HEK293 (cell line): ENCODE results near the gene TBXA2R.

Experiments
- KLF8 ChIP-seq: fragments of 450-650 bp; formaldehyde crosslinking; IDR thresholded peaks from 2 replicates; pipeline ENCODE4 v1.5.1; 2016; ENCODE audit warnings: missing biosample characterization, missing genetic modification characterization
- MZF1 ChIP-seq: fragments of 450-650 bp; formaldehyde crosslinking; IDR thresholded peaks from 2 replicates; pipeline ENCODE4 v1.5.1; 2017; ENCODE audit warnings: missing biosample characterization, missing genetic modification characterization, borderline replicate concordance
- REST ChIP-seq: fragments of 450-650 bp; formaldehyde crosslinking; IDR thresholded peaks from 2 replicates; pipeline ENCODE4 v1.5.1; 2016; ENCODE audit warnings: missing biosample characterization, missing genetic modification characterization
- SCRT2 ChIP-seq: fragments of 450-650 bp; formaldehyde crosslinking; IDR thresholded peaks from 2 replicates; pipeline ENCODE4 v1.5.1; 2016; ENCODE audit warnings: missing biosample characterization, missing genetic modification characterization
- TCF7L2 ChIP-seq: IDR thresholded peaks from 2 replicates; pipeline ENCODE4 v1.6.1; 2011; ENCODE audit warnings: low read depth, mild to moderate bottlenecking, inconsistent platforms, low read length, moderate library complexity, borderline replicate concordance
- ZBTB21 ChIP-seq: fragments of 450-650 bp; formaldehyde crosslinking; IDR thresholded peaks from 2 replicates; pipeline ENCODE4 v1.5.1; 2017; ENCODE audit warnings: missing biosample characterization, missing genetic modification characterization
- ZEB2 ChIP-seq: fragments of 450-650 bp; formaldehyde crosslinking; IDR thresholded peaks from 2 replicates; pipeline ENCODE4 v1.5.1; 2016; ENCODE audit warnings: missing biosample characterization, missing genetic modification characterization
- ZFP37 ChIP-seq: fragments of 450-650 bp; formaldehyde crosslinking; IDR thresholded peaks from 2 replicates; pipeline ENCODE4 v1.5.1; 2016; ENCODE audit warnings: missing biosample characterization, missing genetic modification characterization
- ZNF148 ChIP-seq: fragments of 450-650 bp; formaldehyde crosslinking; IDR thresholded peaks from 2 replicates; pipeline ENCODE4 v1.5.0; 2017; ENCODE audit warnings: missing biosample characterization, missing genetic modification characterization, borderline replicate concordance
- ZNF157 ChIP-seq: fragments of 450-650 bp; formaldehyde crosslinking; IDR thresholded peaks from 2 replicates; pipeline ENCODE4 v1.5.1; 2016; ENCODE audit warnings: missing biosample characterization, missing genetic modification characterization
- ZNF169 ChIP-seq: fragments of 450-650 bp; formaldehyde crosslinking; IDR thresholded peaks from 2 replicates; pipeline ENCODE4 v1.5.1; 2016; ENCODE audit warnings: missing biosample characterization, missing genetic modification characterization
- ZNF184 ChIP-seq: fragments of 450-650 bp; IDR thresholded peaks from 2 replicates; pipeline ENCODE4 v1.5.1; 2018; ENCODE audit warnings: missing biosample characterization, mild to moderate bottlenecking, missing genetic modification characterization
- ZNF2 ChIP-seq: fragments of 450-650 bp; formaldehyde crosslinking; IDR thresholded peaks from 2 replicates; pipeline ENCODE4 v1.5.1; 2016; ENCODE audit warnings: missing biosample characterization, missing genetic modification characterization
- ZNF248 ChIP-seq: fragments of 450-650 bp; formaldehyde crosslinking; IDR thresholded peaks from 2 replicates; pipeline ENCODE4 v1.5.1; 2017; ENCODE audit warnings: missing biosample characterization, missing genetic modification characterization
- ZNF362 ChIP-seq: fragments of 450-650 bp; formaldehyde crosslinking; IDR thresholded peaks from 2 replicates; pipeline ENCODE4 v1.5.1; 2016; ENCODE audit warnings: missing biosample characterization, missing genetic modification characterization
- ZNF37A ChIP-seq: fragments of 450-650 bp; IDR thresholded peaks from 2 replicates; pipeline ENCODE4 v1.5.1; 2018; ENCODE audit warnings: missing biosample characterization, missing genetic modification characterization
- ZNF513 ChIP-seq: fragments of 450-650 bp; IDR thresholded peaks from 2 replicates; pipeline ENCODE4 v1.5.1; 2018; ENCODE audit warnings: missing biosample characterization, missing genetic modification characterization
- ZNF549 ChIP-seq: fragments of 450-650 bp; IDR thresholded peaks from 2 replicates; pipeline ENCODE4 v1.5.1; 2018; ENCODE audit warnings: missing biosample characterization, missing genetic modification characterization, mild to moderate bottlenecking, inconsistent platforms, moderate library complexity
- ZNF76 ChIP-seq: fragments of 450-650 bp; formaldehyde crosslinking; IDR thresholded peaks from 2 replicates; pipeline ENCODE4; 2016; ENCODE audit warnings: low read depth, missing biosample characterization, missing genetic modification characterization, borderline replicate concordance
- ZNF777 ChIP-seq: fragments of 450-650 bp; formaldehyde crosslinking; IDR thresholded peaks from 2 replicates; pipeline ENCODE4 v1.5.1; 2017; ENCODE audit warnings: missing biosample characterization, missing genetic modification characterization, borderline replicate concordance
- ZNF785 ChIP-seq: fragments of 450-650 bp; formaldehyde crosslinking; IDR thresholded peaks from 2 replicates; pipeline ENCODE4 v1.5.1; 2016; ENCODE audit warnings: missing biosample characterization, missing genetic modification characterization
- ZSCAN18 ChIP-seq: fragments of 450-650 bp; formaldehyde crosslinking; IDR thresholded peaks from 2 replicates; pipeline ENCODE4 v1.5.1; 2016; ENCODE audit warnings: missing biosample characterization, missing genetic modification characterization
- ZSCAN23 ChIP-seq: fragments of 450-650 bp; formaldehyde crosslinking; IDR thresholded peaks from 2 replicates; pipeline ENCODE4 v1.5.1; 2016; ENCODE audit warnings: missing biosample characterization, missing genetic modification characterization
- TF ChIP-seq, protein P1 (sequence below): fragments of 450-650 bp; formaldehyde crosslinking; optimal IDR thresholded peaks from 2 replicates; pipeline ENCODE3; 2016; ENCODE audit warnings: missing biosample characterization, mild to moderate bottlenecking, missing genetic modification characterization
- TF ChIP-seq, protein P2 (sequence below): fragments of 450-650 bp; formaldehyde crosslinking; IDR thresholded peaks from 2 replicates; pipeline ENCODE4 v1.5.1; 2016; ENCODE audit warnings: missing biosample characterization, missing genetic modification characterization

Gene TBXA2R

DNA sequence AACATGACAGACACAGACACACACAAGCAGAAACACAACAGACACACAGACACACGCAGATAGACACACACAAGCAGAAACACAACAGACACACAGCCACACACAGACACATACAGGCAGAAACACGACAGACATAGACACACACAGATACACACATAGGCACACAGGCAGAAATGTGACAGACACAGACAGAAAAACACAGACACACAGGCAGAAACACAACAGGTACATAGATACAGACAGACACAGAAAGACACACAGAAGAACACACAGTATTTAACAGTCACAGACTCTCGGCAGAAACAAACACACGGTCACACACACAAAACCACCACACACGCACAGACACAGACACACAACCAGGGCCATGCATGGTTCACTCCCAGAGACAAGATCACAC, 905 bp downstream of the TBXA2R start (continued):
- TF ChIP-seq ZNF777 (tag by site-specific recombination) = no peak
- no peak for TF ChIP-seq TCF7L2
- peak; percentile 69 for TF ChIP-seq SCRT2 (tag by site-specific recombination)
- TF ChIP-seq, protein P1, sequence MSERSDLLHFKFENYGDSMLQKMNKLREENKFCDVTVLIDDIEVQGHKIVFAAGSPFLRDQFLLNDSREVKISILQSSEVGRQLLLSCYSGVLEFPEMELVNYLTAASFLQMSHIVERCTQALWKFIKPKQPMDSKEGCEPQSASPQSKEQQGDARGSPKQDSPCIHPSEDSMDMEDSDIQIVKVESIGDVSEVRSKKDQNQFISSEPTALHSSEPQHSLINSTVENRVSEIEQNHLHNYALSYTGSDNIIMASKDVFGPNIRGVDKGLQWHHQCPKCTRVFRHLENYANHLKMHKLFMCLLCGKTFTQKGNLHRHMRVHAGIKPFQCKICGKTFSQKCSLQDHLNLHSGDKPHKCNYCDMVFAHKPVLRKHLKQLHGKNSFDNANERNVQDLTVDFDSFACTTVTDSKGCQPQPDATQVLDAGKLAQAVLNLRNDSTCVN (tag by site-specific recombination) = no peak
- no peak for TF ChIP-seq ZFP37
- peak; percentile 47 for TF ChIP-seq KLF8 (tag by site-specific recombination)
- no peak for TF ChIP-seq ZNF76 (tag by site-specific recombination)
- TF ChIP-seq ZNF169 (tag by site-specific recombination) = no peak
- TF ChIP-seq ZNF248 (tag by site-specific recombination) = no peak
- TF ChIP-seq ZBTB21 (tag by site-specific recombination) = no peak
- TF ChIP-seq ZSCAN18 (tag by site-specific recombination) = no peak
- TF ChIP-seq ZNF549 (tag by site-specific recombination) = no peak
- 0 out of 2 replicates have a peak, but pooled peaks have one; percentile 22 for TF ChIP-seq ZNF157 (tag by site-specific recombination)
- TF ChIP-seq ZNF2 = peak; percentile 82; the same call in 1 of the 2 replicates
- no peak for TF ChIP-seq ZNF37A (tag by site-specific recombination)
- TF ChIP-seq ZNF513 (tag by site-specific recombination) = no peak
- TF ChIP-seq REST (tag by site-specific recombination) = no peak
- peak; percentile 21; the same call in 1 of the 2 replicates for TF ChIP-seq ZNF148 (tag by site-specific recombination)
- TF ChIP-seq, protein P2, sequence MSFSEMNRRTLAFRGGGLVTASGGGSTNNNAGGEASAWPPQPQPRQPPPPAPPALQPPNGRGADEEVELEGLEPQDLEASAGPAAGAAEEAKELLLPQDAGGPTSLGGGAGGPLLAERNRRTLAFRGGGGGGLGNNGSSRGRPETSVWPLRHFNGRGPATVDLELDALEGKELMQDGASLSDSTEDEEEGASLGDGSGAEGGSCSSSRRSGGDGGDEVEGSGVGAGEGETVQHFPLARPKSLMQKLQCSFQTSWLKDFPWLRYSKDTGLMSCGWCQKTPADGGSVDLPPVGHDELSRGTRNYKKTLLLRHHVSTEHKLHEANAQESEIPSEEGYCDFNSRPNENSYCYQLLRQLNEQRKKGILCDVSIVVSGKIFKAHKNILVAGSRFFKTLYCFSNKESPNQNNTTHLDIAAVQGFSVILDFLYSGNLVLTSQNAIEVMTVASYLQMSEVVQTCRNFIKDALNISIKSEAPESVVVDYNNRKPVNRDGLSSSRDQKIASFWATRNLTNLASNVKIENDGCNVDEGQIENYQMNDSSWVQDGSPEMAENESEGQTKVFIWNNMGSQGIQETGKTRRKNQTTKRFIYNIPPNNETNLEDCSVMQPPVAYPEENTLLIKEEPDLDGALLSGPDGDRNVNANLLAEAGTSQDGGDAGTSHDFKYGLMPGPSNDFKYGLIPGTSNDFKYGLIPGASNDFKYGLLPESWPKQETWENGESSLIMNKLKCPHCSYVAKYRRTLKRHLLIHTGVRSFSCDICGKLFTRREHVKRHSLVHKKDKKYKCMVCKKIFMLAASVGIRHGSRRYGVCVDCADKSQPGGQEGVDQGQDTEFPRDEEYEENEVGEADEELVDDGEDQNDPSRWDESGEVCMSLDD (tag by site-specific recombination) = 0 out of 2 replicates have a peak, but pooled peaks have one; percentile 21
- TF ChIP-seq ZNF785 = no peak
- TF ChIP-seq ZNF362 (tag by site-specific recombination) = no peak
- TF ChIP-seq ZSCAN23 = no peak
- no peak for TF ChIP-seq MZF1 (tag by site-specific recombination)
- no peak for TF ChIP-seq ZEB2 (tag by site-specific recombination)
- no peak for TF ChIP-seq ZNF184 (tag by site-specific recombination)
